ENCODE data around the gene PDE1C.

DNA sequence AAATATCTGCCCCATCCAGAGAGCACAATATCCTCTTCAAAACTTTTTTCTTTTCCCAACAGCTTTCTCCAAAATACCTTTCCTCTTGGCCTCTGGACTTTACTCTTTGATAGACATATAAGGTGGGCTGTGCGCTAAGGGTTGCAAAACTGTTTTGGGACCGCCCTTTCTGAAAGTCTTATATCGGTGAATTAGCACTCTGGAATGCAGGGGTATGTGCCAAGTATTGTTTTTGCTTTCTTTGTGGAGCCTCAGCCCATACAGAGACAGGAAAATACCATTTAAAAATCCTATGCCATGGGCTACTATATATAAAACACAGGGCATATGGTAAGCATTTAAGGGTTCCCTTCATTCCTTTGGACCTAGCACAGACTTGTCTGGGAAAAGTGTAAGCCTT lies 345.5 kb downstream of the PDE1C start:
- TF ChIP-seq, protein P1, sequence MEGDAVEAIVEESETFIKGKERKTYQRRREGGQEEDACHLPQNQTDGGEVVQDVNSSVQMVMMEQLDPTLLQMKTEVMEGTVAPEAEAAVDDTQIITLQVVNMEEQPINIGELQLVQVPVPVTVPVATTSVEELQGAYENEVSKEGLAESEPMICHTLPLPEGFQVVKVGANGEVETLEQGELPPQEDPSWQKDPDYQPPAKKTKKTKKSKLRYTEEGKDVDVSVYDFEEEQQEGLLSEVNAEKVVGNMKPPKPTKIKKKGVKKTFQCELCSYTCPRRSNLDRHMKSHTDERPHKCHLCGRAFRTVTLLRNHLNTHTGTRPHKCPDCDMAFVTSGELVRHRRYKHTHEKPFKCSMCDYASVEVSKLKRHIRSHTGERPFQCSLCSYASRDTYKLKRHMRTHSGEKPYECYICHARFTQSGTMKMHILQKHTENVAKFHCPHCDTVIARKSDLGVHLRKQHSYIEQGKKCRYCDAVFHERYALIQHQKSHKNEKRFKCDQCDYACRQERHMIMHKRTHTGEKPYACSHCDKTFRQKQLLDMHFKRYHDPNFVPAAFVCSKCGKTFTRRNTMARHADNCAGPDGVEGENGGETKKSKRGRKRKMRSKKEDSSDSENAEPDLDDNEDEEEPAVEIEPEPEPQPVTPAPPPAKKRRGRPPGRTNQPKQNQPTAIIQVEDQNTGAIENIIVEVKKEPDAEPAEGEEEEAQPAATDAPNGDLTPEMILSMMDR (IDR thresholded peaks at IDR 0.05) = no peak
- no peak for TF ChIP-seq ZFX (IDR thresholded peaks at IDR 0.05; ENCODE audit: borderline replicate concordance)
